Measurements from ENCODE around the gene DCTD.
A peak's percentile ranks its signal among the peaks of the same experiment; 100 is the strongest.

DCTD gene
- total RNA-seq, result 39.4 to 45.5 (median 43.2) reads per million in 4 donors

DNA sequence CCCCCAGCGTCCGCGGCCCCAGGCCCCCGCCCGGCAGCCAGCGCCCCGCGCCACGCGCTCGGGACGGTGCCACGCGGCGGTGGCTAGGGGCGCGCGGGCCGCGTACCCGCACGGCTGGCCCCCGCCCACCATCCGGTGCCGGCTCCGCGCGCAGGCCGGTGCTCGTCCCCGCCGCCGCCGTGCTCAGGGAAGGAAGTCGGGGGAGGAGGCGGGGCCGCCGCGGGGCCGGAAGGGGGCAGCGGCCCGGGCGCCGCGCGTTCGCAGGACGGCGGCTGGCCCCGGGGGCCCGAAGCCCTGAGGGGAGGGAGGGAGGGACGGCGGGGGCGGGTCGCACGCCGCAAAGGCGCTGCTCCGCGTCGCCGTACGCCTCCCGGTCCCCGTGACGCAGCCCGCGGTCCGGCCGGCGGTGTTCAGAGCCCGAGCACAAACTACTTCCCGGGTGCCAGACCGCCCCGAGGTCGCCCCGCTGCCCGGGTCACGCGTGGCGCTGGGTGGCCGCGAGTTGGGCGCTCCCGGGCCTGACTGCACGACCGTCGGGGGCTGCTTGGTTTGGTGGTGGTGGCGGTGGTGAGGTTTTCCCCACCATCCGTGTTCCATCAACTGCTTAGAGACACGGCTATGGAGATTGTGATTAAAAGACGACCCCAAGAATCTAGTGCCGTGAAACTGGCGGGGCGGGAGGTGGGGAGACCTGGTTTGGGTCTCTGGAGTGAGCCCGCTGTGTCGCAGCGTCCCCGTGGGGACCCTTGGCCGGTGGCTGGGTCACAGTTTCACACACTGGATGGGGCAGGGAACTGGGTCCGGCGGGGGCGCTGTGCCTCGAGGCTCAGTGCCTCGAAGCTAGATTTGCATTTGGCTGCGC lies at the start of gene DCTD:
TSS of gene DCTD (minus strand) at position 205 of the 862 bp plus-strand sequence. CDS start 1,818 bp downstream, outside the sequence.
- peak; percentile 58 to 83 (median 65) for DNase-seq

DNA sequence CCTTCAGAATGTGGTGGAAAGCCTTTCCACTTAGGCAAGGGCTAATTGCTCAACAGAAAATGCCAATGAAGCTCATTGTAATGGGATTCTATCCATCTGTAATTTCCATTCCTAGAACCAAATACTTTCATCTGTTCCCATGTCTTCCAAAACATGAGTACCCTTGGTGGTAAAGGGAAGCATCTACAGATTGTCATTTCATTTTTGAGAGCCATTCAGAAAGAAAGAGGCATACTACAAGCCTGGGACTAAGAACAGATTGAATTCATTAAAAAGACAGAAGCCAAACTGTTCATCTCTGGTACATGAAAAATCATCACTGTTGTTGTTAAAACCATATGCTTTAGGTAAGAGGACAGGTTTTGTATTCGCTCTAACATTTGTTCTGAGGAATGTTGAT lies 43.6 kb upstream of the DCTD start:
- no peak for DNase-seq

DNA sequence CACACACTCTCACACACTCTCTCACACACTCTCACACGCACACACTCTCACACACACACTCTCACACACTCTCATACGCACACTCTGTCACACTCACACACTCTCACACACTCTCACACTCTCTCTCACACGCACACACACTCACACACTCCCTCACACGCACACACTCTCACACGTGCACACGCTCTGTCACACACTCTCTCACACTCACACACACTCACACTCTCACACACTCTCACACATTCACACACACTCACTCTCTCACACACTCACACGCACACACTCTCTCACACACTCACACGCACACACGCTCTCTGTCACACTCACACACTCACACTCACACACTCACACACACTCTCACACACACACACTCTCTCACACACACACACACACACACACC lies 43.0 kb upstream of the DCTD start:
- no peak for DNase-seq

DNA sequence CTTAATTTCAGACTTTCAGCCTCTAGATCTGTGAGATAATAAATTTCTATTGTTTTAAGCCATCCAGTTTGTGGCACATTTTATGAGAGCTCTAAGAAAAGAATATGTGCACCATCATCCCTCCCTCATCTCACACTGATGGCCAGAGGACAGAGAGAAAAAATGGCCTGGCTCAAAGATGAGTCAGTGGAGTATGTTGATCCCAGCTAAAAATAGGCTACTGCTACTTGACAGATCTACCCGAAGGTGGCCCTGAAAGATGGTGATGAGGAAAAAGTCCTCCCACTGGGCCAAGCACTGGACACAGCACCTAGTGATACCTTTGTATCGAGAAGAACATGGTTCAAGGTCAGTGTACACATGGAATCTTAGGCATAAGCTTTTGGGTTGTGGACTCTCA lies 38.2 kb upstream of the DCTD start:
- DNase-seq, result no peak

DNA sequence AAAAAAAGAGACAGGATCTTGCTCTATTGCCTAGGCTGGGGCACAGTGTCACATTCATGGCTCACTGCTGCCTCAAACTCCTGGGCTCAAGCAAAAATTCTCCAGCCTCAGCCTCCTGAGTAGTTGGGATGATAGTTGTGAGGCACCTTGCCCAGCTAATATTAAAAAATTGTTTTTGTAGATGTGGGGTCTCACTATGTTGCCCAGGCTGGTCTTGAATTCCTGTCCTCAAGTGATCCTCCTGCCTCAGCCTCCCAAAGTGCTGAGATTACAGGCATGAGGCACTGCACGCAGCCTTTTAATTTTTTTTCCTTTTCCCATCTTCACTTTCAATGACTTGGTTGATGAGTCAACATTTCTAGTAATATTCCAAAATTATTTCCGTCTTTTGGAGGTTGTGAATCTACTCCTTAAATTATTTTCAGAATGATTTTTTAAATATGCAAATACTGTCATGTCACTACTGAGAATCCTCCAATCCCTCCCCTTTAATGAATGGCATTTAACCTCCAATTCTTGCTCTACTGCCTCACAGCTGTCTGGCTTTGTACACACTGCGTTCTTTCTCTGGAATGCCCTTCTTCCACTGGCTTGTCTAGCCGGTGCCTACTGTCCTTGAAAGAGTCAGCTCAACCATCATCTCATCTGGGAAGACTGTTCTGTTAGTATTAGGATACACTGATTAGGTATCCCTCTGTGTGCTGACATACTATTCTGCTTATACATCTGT lies 27.5 kb upstream of the DCTD start:
- no peak for DNase-seq

DNA sequence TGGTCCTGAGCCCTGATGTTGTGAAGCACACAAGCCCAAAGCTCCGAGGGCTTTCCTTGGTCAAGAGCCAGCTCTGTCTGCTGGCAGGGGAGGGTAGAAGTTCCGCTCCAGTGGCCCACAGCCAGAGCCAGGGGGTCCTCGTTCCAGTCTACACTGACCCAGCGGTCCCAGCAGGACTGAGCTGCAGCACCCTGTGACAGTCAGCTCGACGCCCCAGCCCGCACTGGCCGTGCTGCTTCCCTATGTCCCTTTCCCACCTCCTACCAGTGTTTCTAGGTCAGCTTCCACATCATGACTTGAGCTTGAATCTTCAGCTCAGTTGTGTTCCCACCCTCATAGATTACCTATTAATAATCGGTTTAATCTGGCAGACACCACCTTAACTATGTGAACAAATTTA lies 22.5 kb upstream of the DCTD start:
- no peak for DNase-seq

DNA sequence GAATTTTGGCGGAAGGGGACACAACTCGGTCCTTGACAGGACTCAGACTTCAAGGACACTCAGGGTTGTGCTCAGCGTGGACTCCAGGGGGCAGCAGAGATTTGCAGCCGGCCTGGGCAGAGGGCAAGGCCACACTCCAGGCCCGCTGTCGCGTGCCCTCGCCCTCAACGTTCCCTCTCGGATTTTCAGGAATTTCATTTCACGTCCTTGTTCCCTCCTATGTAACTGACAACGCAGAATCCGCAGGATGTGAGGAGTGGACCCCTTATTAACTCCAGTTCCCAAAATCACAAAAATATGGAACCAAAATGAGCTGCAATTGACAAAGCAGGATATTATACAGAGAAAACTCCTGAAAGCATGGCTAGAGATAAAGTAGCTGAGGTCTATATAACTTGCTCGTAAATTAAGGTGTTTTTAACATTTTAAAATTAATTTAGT lies 21.0 kb upstream of the DCTD start:
- DNase-seq, result peak; percentile 13 to 52 (median 36)

DNA sequence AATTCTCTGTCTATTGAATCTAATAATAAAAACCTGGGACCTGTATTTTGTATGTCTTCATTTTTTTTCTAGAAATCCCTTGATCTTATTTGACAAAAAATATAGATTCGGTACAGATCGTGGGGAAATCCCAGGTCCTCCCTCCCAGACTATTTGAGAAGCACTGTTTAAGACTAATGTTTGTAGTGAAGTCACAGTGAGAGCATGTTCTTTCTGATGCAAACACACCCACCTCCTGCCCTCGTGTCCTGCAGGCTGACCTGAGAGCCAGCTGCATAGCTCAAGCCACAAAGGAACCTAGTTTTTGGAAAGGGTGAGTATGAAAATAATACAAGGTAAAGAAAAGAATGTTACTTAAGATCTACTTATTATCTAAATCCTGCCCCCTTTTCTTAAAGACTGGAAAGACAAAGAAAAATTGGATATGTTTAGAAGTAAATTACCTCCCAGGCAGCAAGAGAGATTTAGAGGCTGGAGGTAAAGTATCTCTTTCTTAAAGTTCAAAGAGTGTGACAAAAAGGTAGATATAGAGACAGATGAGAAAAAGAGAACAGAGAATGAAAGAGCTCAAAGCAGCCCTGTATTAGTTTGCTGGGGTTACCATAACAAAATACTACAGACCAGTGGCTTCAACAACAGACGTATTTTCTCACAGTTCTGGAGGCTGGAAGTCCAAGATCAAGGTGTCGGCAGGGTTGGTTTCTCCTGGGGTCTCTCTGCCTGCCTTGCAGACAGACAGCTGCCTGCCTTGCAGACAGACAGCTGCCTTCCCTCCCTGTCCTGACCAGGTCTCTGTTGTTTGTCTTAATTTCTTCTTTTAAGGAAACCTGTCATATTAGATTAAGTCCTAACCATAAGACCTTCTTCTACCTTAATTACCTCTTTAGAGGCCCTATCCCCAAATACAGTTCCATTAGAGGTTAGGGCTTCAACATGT lies 20.4 kb upstream of the DCTD start:
- no peak for DNase-seq

DNA sequence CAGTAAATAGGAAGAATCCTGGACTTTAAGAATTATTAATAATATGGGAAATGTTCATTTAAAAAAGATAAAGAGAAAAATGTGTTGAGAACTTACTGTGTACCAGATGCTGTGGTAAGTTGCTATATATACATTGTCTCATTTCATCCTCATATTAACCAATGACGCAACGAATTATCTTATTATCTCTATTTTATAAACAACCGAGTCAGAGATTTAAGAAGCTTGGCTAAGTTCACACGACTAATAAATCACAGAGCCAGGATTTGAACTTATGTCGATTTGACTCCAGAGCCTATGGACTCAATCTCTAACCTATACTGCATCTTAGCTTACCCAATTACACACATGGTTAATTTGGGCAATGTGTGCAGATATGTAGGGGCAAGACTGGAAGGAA lies 15.5 kb upstream of the DCTD start:
- DNase-seq, result no peak

DNA sequence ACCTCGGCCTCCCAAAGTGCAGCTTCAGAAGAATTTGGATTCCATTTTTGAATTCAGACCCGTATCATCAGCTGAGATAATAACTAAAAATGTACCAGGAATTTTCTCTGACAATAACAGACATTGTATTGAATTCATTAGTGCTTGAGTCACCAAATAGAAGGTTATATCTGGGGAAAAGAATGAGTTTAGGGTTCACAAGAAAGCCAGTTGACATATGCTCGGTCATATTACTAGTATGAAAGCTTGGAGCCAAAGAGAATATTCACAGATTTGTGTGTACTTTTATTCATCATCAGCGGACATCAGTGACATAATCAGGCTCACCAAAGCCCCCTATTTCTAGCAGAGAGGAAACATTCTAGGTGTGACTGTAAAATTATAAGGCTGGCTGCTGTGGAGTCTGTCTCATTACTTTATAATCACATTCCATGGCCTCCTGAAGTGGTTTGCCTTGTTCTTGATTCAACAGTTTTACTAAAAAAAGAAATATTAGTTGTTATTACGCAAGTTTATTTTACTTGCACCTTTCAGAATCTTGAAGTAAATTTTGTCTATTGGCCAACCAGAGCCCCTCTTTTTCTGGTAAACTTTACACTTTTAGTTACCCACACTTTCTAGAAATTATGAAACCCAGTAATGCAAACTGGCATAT lies 14.6 kb upstream of the DCTD start:
- DNase-seq, result no peak

DNA sequence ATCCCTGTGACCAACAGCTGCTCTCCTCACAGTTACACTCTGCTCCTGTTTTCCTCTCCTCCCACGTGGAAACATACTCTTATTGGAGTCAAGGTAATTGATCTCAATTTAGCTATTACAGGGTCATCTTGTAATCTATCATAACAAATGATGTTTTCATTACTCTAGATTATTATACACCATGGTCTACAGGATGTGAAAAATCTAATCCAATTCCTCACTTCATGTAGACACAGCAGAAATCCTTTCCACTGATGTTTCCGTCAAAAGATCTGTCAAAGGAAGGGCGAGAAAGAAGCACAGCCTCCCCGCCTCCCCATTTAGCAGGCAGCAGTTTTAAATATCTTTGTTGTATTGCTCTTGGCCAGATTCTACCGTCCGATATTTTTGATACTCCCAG lies 13.7 kb upstream of the DCTD start:
- no peak for DNase-seq

DNA sequence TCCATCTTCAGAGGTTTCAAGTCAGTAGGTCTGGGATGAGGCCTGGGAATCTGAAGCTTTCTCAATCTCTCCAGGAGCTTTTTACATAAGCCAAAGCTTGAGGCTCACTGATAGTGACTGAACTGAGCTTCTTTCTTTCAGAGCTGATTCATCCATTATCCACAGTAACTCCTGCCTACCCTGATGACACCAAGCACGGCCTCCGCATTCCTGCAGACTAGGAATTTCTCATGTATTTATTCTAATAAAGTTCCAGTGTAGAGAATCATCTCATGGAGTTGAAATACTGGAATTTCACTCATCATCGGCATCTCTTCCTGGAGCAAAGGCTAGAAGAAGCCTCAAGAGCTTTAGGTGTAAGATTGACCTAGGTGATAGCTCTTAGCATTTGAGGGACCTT lies 12.1 kb upstream of the DCTD start:
- DNase-seq, result no peak

DNA sequence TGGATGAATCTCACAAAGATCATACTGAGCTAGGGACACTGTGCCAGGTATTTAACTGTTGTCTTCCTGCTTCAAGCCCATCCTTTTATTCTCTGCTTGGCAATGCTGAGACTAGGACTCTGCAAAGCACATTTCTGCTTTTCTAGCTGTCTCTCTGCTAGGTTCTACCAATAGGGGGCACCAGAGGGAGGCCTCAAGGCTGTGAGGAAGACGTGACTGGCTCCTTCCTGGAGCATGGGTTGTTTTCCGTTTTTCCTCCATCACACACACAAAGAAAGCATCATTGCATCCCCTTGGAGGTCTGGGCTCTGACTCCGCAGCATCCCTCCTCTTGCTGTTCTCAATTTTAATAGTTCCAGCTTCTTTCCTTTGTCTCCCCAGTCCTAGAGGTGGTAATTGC lies 10.9 kb upstream of the DCTD start:
- DNase-seq, result no peak

DNA sequence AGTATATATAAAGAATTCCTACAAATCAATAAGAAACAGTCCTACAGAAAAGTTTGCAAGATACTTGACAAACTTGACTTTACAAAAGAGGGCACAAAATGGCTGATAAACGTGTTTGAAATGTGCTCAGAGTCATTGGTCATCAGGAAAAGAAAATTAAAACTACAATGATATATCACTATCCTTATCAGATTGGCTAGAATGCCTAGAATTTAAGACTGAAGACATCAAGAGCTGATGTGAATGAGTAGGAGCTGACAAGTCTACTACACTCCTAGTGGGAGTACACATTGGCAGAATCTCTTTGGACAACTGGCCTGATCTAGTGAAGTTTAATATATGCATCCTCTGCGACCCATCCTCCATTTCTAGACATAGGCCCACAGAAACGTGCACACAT lies 10.3 kb upstream of the DCTD start:
- DNase-seq, result no peak

DNA sequence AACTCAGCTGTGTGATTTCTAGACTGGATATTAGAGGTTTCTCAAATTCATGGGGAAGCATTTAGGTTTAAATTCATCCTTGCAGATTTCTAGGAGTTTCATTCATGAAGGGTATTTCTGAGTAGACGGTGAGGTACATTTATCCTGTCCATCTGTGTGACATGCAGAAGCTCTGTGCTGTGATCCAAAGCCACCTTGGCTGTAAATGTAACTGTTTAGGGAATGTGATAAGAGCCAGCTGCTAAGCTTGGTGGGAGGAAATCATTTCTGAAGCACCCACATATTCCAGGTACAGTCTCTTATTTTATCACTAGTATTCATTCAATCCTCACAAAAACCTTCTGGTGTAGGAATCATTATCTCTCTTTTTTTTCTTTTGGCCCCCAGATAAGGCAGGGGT lies 8.7 kb upstream of the DCTD start:
- no peak for DNase-seq

DNA sequence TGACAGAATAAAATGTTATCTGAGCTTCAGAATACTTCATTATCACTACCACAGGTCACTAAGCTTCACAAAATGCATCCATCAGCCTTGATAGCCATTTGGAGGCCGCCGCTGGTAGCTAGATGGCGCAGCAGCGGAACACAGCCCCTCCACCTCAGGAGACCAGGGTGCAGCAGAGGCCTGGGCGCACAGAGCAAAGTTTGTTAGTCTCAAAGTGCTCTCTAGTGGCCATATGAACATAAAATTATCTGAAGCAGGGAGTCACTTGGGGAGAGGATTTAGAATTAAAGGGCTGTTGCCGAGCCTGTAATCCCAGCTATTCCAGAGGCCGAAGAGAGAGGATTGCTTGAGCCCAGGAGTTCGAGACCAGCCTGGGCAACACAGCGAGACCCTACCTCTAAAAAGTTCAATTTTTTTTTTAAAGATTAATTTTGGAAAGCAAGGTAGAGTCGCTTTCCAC lies 8.1 kb upstream of the DCTD start:
- DNase-seq, result peak; percentile 26 to 66 (median 29)

DNA sequence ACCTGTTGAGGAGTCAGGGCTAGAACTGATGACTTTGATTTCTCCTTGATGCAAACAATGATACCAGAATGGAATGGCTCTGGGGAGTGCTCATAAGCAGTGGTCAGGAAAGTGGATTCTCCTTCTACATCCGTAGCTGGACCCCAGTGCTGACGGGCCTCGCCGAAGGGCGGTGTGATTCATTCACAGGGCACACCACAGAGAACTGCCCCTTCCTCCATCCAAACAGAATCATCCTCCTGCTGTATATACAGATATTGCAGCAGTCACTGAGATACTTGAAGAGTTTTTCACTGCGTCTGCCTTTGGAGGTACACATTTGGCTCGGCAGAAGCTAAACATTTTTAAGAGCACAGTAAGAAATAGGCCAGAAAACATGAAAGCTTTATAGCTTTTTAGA lies 7.3 kb upstream of the DCTD start:
- no peak for DNase-seq

DNA sequence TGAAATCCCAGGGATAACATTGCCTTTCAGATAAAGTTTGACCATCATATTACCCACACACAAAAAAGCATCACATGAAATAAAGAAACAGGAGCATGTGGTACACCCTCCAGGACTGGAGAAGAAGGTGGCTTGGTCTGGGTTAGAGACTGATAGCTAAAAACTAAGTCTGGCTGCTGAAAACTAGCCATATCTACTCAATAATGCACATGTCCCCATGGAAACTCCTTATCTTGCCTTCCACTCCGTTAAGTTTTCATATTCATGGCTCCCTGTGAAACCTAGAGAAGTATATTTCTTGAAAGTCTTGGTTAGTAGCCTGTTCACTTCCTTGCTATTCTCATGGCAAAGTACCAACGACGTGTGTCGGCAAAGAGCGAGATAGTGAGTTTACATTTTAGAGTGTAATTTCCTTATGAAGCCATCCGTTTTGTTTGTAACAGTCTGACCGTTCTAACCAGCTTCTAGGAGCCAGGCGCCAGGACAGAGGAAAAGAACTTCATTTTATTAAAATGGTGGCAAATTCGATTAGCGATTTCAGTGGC lies 6.7 kb upstream of the DCTD start:
- no peak for DNase-seq

DNA sequence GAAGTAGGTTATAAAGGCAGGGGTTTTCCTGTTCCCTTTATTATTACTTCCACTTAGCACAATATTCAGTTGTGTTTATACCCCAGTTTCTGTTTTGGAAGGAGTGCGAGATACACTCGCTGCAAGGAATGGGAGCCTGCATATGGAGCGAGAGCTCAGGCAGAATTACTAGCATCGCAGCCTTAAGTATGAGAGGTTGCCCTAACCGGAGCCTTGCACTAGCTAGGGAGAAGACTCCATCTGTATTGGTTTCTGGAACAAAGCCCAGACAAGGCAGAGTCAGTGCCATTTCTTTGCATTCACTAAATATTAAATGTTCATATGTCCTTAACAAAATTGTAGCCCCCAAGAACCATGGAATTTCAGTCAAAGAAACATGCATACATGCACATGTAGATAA lies 6.2 kb upstream of the DCTD start:
- DNase-seq, result no peak

DNA sequence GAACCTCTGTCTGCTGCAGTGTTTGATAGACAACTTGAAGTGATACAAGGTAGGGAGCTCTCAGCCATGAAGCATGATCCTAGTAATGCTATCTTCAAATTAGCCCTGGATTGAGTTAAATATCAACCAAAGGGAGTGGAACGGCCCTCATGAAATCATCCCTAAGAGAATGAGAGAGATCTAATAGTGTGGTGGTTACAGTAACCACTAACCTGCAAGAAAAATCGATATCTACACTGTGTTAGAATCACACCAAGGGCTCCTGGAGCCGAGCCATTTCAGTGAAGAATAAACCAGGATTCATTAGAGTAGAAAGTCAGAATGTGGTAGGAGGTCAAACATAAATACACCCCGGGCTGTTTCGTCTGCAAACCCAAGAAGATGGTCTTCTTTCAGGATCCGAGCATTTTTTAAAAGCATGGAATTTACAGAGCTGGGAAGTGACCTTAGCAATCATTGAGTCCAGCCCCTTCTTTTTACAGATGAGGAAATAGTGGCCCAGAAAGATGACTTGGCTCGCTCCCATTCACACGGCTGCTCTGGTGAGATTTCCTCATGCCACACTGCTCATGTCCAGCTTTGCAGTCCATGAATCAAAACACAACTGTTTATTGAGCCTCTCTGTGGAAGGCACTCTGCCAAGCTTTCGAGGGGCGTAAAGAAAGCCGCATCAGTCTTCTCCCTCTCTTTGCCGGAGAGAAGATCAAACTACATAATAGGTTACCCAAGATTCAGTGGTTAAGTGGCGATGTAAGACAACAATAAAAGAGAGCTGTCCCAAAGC lies 5.5 kb upstream of the DCTD start:
- DNase-seq, result no peak

DNA sequence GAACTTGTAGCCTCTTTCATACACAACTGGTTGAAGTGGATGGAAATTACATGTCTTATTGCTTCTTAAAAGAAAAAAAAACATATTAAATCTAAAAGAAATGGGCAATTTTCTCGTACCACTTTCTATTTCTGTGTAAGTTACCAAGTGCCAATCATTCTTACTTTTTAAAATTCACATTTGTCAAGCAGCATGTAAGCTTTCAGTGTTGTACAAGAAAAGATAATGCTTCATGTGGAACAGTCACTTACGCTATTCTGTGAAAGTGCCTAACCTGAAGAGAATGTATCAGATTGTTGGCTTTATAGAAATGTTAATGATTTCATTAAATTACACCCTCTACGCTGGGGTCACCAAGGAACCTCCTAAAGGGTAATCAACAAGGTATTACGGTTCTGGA lies 4.4 kb upstream of the DCTD start:
- no peak for DNase-seq
